Measurements from ENCODE around the gene SLC39A9. TPM values are rescaled to one million over a fixed set of nuclear protein-coding genes. Genes with fewer than 3 reads are reported as not detected.

SLC39A9 gene
- polyA plus RNA-seq, 2 of the 4 experiments (the other 2 are of a cell fraction), result 41.7 to 116 TPM

GRCh38 chr14:69358966-69359365 is 39.5 kb upstream of the SLC39A9 start:
- 75% methylated on average over 3 of the region's 3 CpGs for WGBS (ENCODE audit: missing lambda C conversion rate)

GRCh38 chr14:69360438-69361108 is 37.9 kb upstream of the SLC39A9 start:
- no peak for ATAC-seq
- Histone ChIP-seq H3K9me3 (no peaks in the 10 kb centered on the region), H3K27ac (no peak overlapping the region), H3K4me2 (no peak overlapping the region), H3K4me3 (no peak overlapping the region), H3K4me1 (peaks cover 7% of the 10 kb centered on the region; the same call in 1 of the 3 replicates)
- FAIRE-seq, result no peak
- TF ChIP-seq RFX5 (IDR thresholded peaks at IDR 0.05) (no peak), CBX2 (IDR thresholded peaks at IDR 0.05; ENCODE audit: borderline replicate concordance, low read depth) (no peak), FOSL2 (IDR thresholded peaks at IDR 0.05) (no peak), FOSL2 (CRISPR knock-in tag; IDR thresholded peaks at IDR 0.05) (no peak), ELK1 (IDR thresholded peaks at IDR 0.05; ENCODE audit: low read depth, low read length) (no peak), HOXB13 (CRISPR knock-in tag; IDR thresholded peaks at IDR 0.05; ENCODE audit: low read depth) (no peak), PBX3 (IDR thresholded peaks at IDR 0.05) (no peak), BHLHE40 (IDR thresholded peaks at IDR 0.05; ENCODE audit: low read depth, low read length) (no peak), PHF8 (IDR thresholded peaks at IDR 0.05; ENCODE audit: borderline replicate concordance, low read depth) (no peak), HEYL (CRISPR knock-in tag; IDR thresholded peaks at IDR 0.05) (no peak), MAZ (IDR thresholded peaks at IDR 0.05; ENCODE audit: borderline replicate concordance, low read depth, low read length) (no peak), HOXB5 (CRISPR knock-in tag; IDR thresholded peaks at IDR 0.05) (no peak), CBX8 (IDR thresholded peaks at IDR 0.05) (no peak), CHD4 (IDR thresholded peaks at IDR 0.05; ENCODE audit: borderline replicate concordance) (no peak), CEBPB (IDR thresholded peaks at IDR 0.05) (no peak), USF2 (IDR thresholded peaks at IDR 0.05) (no peak), FOXS1 (CRISPR knock-in tag; IDR thresholded peaks at IDR 0.05) (no peak)
- 96% methylated on average over 7 of the region's 7 CpGs for WGBS (ENCODE audit: missing lambda C conversion rate)
- POLR2A ChIA-PET, result no interaction called here
- CTCF ChIA-PET, result interaction anchor here (0.6 to 4.8 kb wide), 6 partner anchors 13 to 367 kb away, joined by 3 to 35 read pairs (median 3); no protein-coding TSS in a partner anchor
- no peak for DNase-seq (ENCODE audit: low read depth in 1 of 2, low spot score in 1 of 2)

More at GRCh38 chr14:69358966-69359365, 39.5 kb upstream of the SLC39A9 start:
- no peak overlapping the region for H3K27ac ChIP-seq
- ATAC-seq (no peak), FAIRE-seq (no peak), DNase-seq (ENCODE audit: low read depth in 1 of 2, low spot score in 1 of 2) (no peak)
- CTCF ChIA-PET, result interaction anchor here (0.8 to 4.8 kb wide), 4 partner anchors 12 to 116 kb away, joined by 3 to 35 read pairs (median 3); no protein-coding TSS in a partner anchor
- POLR2A ChIA-PET, result no interaction called here
- no peak overlapping the region for H3K4me3 ChIP-seq
- peaks cover 7% of the 10 kb centered on the region; the same call in 1 of the 3 replicates for H3K4me1 ChIP-seq
- no peak overlapping the region for H3K4me2 ChIP-seq
- no peaks in the 10 kb centered on the region for H3K9me3 ChIP-seq
- TF ChIP-seq NFE2L2 (conservative IDR thresholded peaks at IDR 0.05; ENCODE audit: low read length) (no peak), HDAC2 (IDR thresholded peaks at IDR 0.05) (no peak), HOXB5 (CRISPR knock-in tag; IDR thresholded peaks at IDR 0.05) (no peak), HEYL (CRISPR knock-in tag; IDR thresholded peaks at IDR 0.05) (no peak), POLR2A (IDR thresholded peaks at IDR 0.05; ENCODE audit: low read length) (no peak), ZNF302 (CRISPR knock-in tag; IDR thresholded peaks at IDR 0.05) (no peak), ZC3H11A (IDR thresholded peaks at IDR 0.05) (no peak), ZFP36 (IDR thresholded peaks at IDR 0.05; ENCODE audit: borderline replicate concordance, partially characterized antibody) (no peak), ESRRA (IDR thresholded peaks at IDR 0.05; ENCODE audit: borderline replicate concordance, low read length) (no peak), KDM5A (IDR thresholded peaks at IDR 0.05) (no peak), ELK1 (IDR thresholded peaks at IDR 0.05; ENCODE audit: low read depth, low read length) (no peak), ZSCAN20 (CRISPR knock-in tag; IDR thresholded peaks at IDR 0.05) (no peak), TFCP2L1 (CRISPR knock-in tag; IDR thresholded peaks at IDR 0.05) (no peak)
